Liver (tissue), 9 donors: ENCODE data around the gene ERFL. TPM values are rescaled to one million over a fixed set of nuclear protein-coding genes. Genes with fewer than 3 reads are reported as not detected.

Source experiments
- DNase-seq: peaks from one replicate; pipeline ENCODE4 v3.0.0-alpha.2; 2017; ENCODE audit warnings: low spot score
- H3K27ac ChIP-seq, 2 donors: one replicate each; pipeline ENCODE4 v1.7.0; 2013; ENCODE audit warnings: inconsistent platforms in 2 of 2, low read length in 2 of 2, control low read depth in 1 of 2, low read depth in 1 of 2, mild to moderate bottlenecking in 1 of 2
- H3K27me3 ChIP-seq, 4 donors: one replicate each; pipeline versions ENCODE4 v1.6.1 to v1.7.0; 2013; ENCODE audit warnings: low read length in 3 of 4, inconsistent platforms in 1 of 4, mild to moderate bottlenecking in 1 of 4, moderate library complexity in 1 of 4; ENCODE audit not compliant: control insufficient read depth in 4 of 4, insufficient read depth in 4 of 4
- H3K36me3 ChIP-seq, 4 donors: one replicate each; pipeline versions ENCODE4 v1.6.1 to v1.7.0; 2013; ENCODE audit warnings: low read length in 3 of 4, mild to moderate bottlenecking in 3 of 4, low read depth in 1 of 4, moderate library complexity in 1 of 4; ENCODE audit not compliant: control insufficient read depth in 4 of 4, insufficient read depth in 3 of 4
- H3K4me1 ChIP-seq, 4 donors: one replicate each; pipeline versions ENCODE4 v1.6.1 to v1.7.0; 2013; ENCODE audit warnings: low read length in 3 of 4, mild to moderate bottlenecking in 3 of 4, moderate library complexity in 1 of 4; ENCODE audit not compliant: control insufficient read depth in 4 of 4, insufficient read depth in 4 of 4
- H3K4me3 ChIP-seq, 3 donors: one replicate each; pipeline versions ENCODE4 v1.6.1 to v1.7.0; 2013; ENCODE audit warnings: low read length in 3 of 3, control low read depth in 1 of 3, low read depth in 1 of 3, mild to moderate bottlenecking in 1 of 3
- H3K9ac ChIP-seq, 2 donors: one replicate each; pipeline ENCODE4 v1.7.0; 2013; ENCODE audit warnings: low read length in 2 of 2, mild to moderate bottlenecking in 2 of 2, moderate library complexity in 2 of 2, control low read depth in 1 of 2, low read depth in 1 of 2
- H3K9me3 ChIP-seq, 4 donors: one replicate each; pipeline versions ENCODE4 v1.6.1 to v1.7.0; 2013; ENCODE audit warnings: low read length in 3 of 4; ENCODE audit not compliant: control insufficient read depth in 4 of 4
- ATF3 ChIP-seq: IDR thresholded peaks from 2 replicates; pipeline ENCODE4 v1.6.1; 2016; ENCODE audit warnings: antibody characterized with exemption
- CTCF ChIP-seq: fragments of 150-350 bp; IDR thresholded peaks from 2 replicates; pipeline ENCODE4 v1.5.1; 2017; ENCODE audit warnings: improper control_type of control experiment, low read depth, low read length; ENCODE audit not compliant: missing input control
- EGR1 ChIP-seq, 2 donors: IDR thresholded peaks; 2 replicates each; pipeline ENCODE4 v1.6.1; 2016 to 2018; ENCODE audit warnings: antibody characterized with exemption in 2 of 2, low read depth in 2 of 2
- FOXA1 ChIP-seq: IDR thresholded peaks from 2 replicates; pipeline ENCODE4 v1.6.1; 2016; ENCODE audit warnings: antibody characterized with exemption
- FOXA2 ChIP-seq: IDR thresholded peaks from 2 replicates; pipeline ENCODE4 v1.6.1; 2016; ENCODE audit warnings: antibody characterized with exemption
- GABPA ChIP-seq, 2 donors: IDR thresholded peaks in 1 of 2; conservative IDR thresholded peaks in 1 of 2; 2 replicates each; pipeline ENCODE4 v1.6.1; 2016; ENCODE audit warnings: antibody characterized with exemption in 2 of 2, mild to moderate bottlenecking in 1 of 2, moderate library complexity in 1 of 2
- HNF4A ChIP-seq, 2 donors: conservative IDR thresholded peaks; 2 replicates each; pipeline ENCODE4 v1.6.1; 2016; ENCODE audit warnings: antibody characterized with exemption in 2 of 2, mild to moderate bottlenecking in 2 of 2
- HNF4G ChIP-seq: IDR thresholded peaks from 2 replicates; pipeline ENCODE4 v1.6.1; 2016; ENCODE audit warnings: antibody characterized with exemption
- JUND ChIP-seq, 2 donors: IDR thresholded peaks; 2 replicates each; pipeline ENCODE4 v1.6.1; 2016; ENCODE audit warnings: antibody characterized with exemption in 2 of 2
- NR2F2 ChIP-seq: IDR thresholded peaks from 2 replicates; pipeline ENCODE4 v1.6.1; 2016; ENCODE audit warnings: antibody characterized with exemption
- RAD21 ChIP-seq, 2 donors: IDR thresholded peaks; 2 replicates each; pipeline ENCODE4 v1.6.1; 2016; ENCODE audit warnings: antibody characterized with exemption in 2 of 2, mild to moderate bottlenecking in 2 of 2
- SP1 ChIP-seq: IDR thresholded peaks from 2 replicates; pipeline ENCODE4 v1.6.1; 2018; ENCODE audit warnings: antibody characterized with exemption, mild to moderate bottlenecking
- TAF1 ChIP-seq: conservative IDR thresholded peaks from 2 replicates; pipeline ENCODE4 v1.6.1; 2016; ENCODE audit warnings: antibody characterized with exemption, mild to moderate bottlenecking
- YY1 ChIP-seq: IDR thresholded peaks from 2 replicates; pipeline ENCODE4 v1.6.1; 2016; ENCODE audit warnings: antibody characterized with exemption, mild to moderate bottlenecking
- WGBS: extraction: QIAGEN DNeasy Blood & Tissue Kit; methylation state at CpG from one replicate; pipeline ENCODE4 v1.1.7; 2013; 5-methylcytosine and 5-hydroxymethylcytosine counted together
- polyA plus RNA-seq, 2 donors: library from polyadenylated mRNA; stranded (reverse) in 1 of 2; unstranded in 1 of 2; fragments of 200-250 nt in 1 of 2; fragments of >200 nt in 1 of 2; fragmentation: Nextera tagmentation in 1 of 2; extraction: Ambion mirVana in 1 of 2; gene quantifications; one replicate each; pipeline versions ENCODE4 v1.2.1 to v1.2.3, GENCODE V29; 2013 to 2015
- total RNA-seq, 2 donors: library from RNA; depleted of rRNA; stranded (reverse); fragments of >200 nt; gene quantifications; one replicate each; pipeline ENCODE4 v1.2.3, GENCODE V29; 2014
- TF ChIP-seq, protein P1 (sequence below): IDR thresholded peaks from 2 replicates; pipeline ENCODE4 v1.6.1; 2016; ENCODE audit warnings: antibody characterized with exemption, mild to moderate bottlenecking
- TF ChIP-seq, protein P2 (sequence below): IDR thresholded peaks from 2 replicates; pipeline ENCODE4 v1.6.1; 2016; ENCODE audit warnings: antibody characterized with exemption
- donor health status: healthy.
- donor health status: healthy.
- donor health status: healthy.
- donor health status: healthy.
- donor health status: healthy.

The ERFL gene
- total and polyA plus RNA-seq, 4 donors, result not detected

GRCh38 chr19:41915776-41916414 lies 12.4 kb downstream of the ERFL start:
- Histone ChIP-seq H3K9ac (no peak overlapping the region), H3K4me1 (peaks cover 0 to 3% (median 1%) of the 10 kb centered on the region in 4 donors), H3K27me3 (peaks cover 4 to 16% (median 9%) of the 10 kb centered on the region in 4 donors), H3K9me3 (peaks cover 0 to 2% (median 0%) of the 10 kb centered on the region in 4 donors), H3K36me3 (no peaks in the 10 kb centered on the region), H3K4me3 (no peak overlapping the region), H3K27ac (no peak overlapping the region)
- DNase-seq, result no peak
- WGBS, result 34% methylated on average over 27 of the region's 27 CpGs
- TF ChIP-seq, protein P1, sequence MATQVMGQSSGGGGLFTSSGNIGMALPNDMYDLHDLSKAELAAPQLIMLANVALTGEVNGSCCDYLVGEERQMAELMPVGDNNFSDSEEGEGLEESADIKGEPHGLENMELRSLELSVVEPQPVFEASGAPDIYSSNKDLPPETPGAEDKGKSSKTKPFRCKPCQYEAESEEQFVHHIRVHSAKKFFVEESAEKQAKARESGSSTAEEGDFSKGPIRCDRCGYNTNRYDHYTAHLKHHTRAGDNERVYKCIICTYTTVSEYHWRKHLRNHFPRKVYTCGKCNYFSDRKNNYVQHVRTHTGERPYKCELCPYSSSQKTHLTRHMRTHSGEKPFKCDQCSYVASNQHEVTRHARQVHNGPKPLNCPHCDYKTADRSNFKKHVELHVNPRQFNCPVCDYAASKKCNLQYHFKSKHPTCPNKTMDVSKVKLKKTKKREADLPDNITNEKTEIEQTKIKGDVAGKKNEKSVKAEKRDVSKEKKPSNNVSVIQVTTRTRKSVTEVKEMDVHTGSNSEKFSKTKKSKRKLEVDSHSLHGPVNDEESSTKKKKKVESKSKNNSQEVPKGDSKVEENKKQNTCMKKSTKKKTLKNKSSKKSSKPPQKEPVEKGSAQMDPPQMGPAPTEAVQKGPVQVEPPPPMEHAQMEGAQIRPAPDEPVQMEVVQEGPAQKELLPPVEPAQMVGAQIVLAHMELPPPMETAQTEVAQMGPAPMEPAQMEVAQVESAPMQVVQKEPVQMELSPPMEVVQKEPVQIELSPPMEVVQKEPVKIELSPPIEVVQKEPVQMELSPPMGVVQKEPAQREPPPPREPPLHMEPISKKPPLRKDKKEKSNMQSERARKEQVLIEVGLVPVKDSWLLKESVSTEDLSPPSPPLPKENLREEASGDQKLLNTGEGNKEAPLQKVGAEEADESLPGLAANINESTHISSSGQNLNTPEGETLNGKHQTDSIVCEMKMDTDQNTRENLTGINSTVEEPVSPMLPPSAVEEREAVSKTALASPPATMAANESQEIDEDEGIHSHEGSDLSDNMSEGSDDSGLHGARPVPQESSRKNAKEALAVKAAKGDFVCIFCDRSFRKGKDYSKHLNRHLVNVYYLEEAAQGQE, result no peak
- no peak for TF ChIP-seq FOXA2
- no peak for TF ChIP-seq GABPA (IDR thresholded peaks at IDR 0.05 in 1 of 2, conservative IDR thresholded peaks at IDR 0.05 in 1 of 2)
- TF ChIP-seq YY1, result no peak
- TF ChIP-seq HNF4A (conservative IDR thresholded peaks at IDR 0.05), result no peak
- TF ChIP-seq NR2F2, result no peak
- no peak for TF ChIP-seq FOXA1
- TF ChIP-seq CTCF, result no peak
- no peak for TF ChIP-seq RAD21 (IDR thresholded peaks at IDR 0.05)
- TF ChIP-seq ATF3, result no peak
- no peak for TF ChIP-seq TAF1
- TF ChIP-seq, protein P2, sequence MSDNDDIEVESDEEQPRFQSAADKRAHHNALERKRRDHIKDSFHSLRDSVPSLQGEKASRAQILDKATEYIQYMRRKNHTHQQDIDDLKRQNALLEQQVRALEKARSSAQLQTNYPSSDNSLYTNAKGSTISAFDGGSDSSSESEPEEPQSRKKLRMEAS, result no peak
- TF ChIP-seq EGR1 (IDR thresholded peaks at IDR 0.05; ENCODE audit: low read depth in 2 of 2), result no peak
- no peak for TF ChIP-seq SP1
- TF ChIP-seq JUND (IDR thresholded peaks at IDR 0.05), result no peak

DNA sequence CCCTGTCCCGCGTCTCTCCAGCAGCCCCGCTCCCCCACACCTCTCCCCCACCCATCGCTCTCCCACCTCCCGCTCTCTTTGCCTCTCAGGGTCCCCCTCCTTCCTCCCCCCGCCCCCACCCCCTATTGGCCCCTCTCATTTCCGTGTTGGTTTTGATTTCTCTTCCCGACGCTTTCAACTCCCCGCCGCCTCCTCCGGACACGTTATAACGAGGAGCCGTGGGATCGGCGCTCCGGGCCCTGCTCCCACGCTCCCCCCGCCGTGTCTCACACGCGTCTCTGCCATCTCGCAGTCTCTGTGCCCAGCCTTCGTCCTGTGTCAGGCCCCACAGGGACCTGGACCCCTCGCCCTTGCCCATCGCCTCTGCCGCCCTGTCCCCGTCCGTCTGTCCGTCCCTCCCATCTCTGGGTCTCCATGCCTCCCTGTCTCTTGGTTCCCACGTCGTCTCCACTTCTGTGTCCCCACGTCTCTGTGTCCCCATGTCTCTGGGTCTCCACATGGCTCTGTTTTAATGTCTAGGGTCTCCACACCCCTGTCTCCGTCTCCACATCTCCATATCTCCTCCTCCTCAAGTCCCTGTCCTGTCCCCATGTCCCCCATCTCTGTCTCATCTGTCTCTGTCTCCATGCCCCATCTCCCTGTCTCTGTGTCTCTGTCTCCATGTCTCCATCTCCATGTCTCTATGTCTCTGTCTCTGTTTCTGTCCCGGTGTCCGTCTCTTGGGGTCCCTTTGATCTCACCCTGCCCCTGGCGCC lies 13.1 kb downstream of the ERFL start:
- Histone ChIP-seq H3K9me3 (peaks cover 0 to 2% (median 0%) of the 10 kb centered on the region in 4 donors), H3K27ac (no peak overlapping the region), H3K4me3 (no peak overlapping the region), H3K9ac (no peak overlapping the region), H3K36me3 (no peaks in the 10 kb centered on the region), H3K27me3 (peaks cover 4 to 16% (median 9%) of the 10 kb centered on the region in 4 donors), H3K4me1 (peaks cover 0 to 3% (median 1%) of the 10 kb centered on the region in 4 donors)
- no peak for DNase-seq
- WGBS, result 5% methylated on average over 38 of the region's 38 CpGs
- TF ChIP-seq JUND (IDR thresholded peaks at IDR 0.05), result no peak
- TF ChIP-seq NR2F2, result no peak
- TF ChIP-seq GABPA (IDR thresholded peaks at IDR 0.05 in 1 of 2, conservative IDR thresholded peaks at IDR 0.05 in 1 of 2), result no peak
- no peak for TF ChIP-seq FOXA1
- TF ChIP-seq SP1, result no peak
- TF ChIP-seq EGR1 (IDR thresholded peaks at IDR 0.05; ENCODE audit: low read depth in 2 of 2), result no peak
- TF ChIP-seq, protein P1, result no peak
- TF ChIP-seq HNF4A (conservative IDR thresholded peaks at IDR 0.05), result no peak
- TF ChIP-seq TAF1, result no peak
- TF ChIP-seq, protein P2, result no peak
- TF ChIP-seq HNF4G, result no peak
- no peak for TF ChIP-seq CTCF
- no peak for TF ChIP-seq FOXA2
